Measurements from ENCODE around the gene NLRP12.
"Not testable (repeated sequence)": the region's sequence is repeated elsewhere in the genome, so short reads cannot be mapped to it uniquely, and the experiment has no call there.

The NLRP12 gene, protein sequence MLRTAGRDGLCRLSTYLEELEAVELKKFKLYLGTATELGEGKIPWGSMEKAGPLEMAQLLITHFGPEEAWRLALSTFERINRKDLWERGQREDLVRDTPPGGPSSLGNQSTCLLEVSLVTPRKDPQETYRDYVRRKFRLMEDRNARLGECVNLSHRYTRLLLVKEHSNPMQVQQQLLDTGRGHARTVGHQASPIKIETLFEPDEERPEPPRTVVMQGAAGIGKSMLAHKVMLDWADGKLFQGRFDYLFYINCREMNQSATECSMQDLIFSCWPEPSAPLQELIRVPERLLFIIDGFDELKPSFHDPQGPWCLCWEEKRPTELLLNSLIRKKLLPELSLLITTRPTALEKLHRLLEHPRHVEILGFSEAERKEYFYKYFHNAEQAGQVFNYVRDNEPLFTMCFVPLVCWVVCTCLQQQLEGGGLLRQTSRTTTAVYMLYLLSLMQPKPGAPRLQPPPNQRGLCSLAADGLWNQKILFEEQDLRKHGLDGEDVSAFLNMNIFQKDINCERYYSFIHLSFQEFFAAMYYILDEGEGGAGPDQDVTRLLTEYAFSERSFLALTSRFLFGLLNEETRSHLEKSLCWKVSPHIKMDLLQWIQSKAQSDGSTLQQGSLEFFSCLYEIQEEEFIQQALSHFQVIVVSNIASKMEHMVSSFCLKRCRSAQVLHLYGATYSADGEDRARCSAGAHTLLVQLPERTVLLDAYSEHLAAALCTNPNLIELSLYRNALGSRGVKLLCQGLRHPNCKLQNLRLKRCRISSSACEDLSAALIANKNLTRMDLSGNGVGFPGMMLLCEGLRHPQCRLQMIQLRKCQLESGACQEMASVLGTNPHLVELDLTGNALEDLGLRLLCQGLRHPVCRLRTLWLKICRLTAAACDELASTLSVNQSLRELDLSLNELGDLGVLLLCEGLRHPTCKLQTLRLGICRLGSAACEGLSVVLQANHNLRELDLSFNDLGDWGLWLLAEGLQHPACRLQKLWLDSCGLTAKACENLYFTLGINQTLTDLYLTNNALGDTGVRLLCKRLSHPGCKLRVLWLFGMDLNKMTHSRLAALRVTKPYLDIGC

GRCh38 chr19:53824134-53824611 lies at the start of gene NLRP12:
NLRP12 (minus strand) TSS chr19:53824314; CDS start chr19:53824174, 140 bp downstream.
- DNase-seq (ENCODE audit: low read depth): no peak

DNA sequence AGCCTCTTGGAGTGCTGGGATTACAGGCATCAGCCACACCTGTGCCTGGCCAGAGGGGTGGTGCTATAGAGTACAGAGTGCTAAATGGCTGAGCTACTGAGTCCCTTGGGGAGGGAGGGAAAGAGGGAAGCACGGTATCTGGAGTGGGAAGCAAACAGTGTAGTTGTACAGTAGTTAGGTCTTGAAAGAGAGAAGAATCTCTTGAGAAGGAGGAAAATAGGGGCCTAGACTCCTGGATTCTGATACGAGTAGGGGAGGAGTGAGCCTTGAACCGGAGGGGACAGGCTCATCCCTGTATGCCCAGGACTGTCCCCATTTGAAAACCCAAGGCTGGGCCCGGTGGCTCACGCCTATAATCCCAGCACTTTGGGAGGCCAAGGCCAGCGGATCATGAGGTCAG lies 48.6 kb upstream of the NLRP12 start:
- DNase-seq (ENCODE audit: low read depth): no peak

- DNase-seq (ENCODE audit: low read depth): no peak
These were observed 47.3 kb upstream of the NLRP12 start for GRCh38 chr19:53871454-53871853.

GRCh38 chr19:53870485-53870844 lies 46.4 kb upstream of the NLRP12 start:
- DNase-seq (ENCODE audit: low read depth): no peak

- DNase-seq (ENCODE audit: low read depth): not testable (repeated sequence)
These were observed 45.8 kb upstream of the NLRP12 start for GRCh38 chr19:53869805-53870484.

DNA sequence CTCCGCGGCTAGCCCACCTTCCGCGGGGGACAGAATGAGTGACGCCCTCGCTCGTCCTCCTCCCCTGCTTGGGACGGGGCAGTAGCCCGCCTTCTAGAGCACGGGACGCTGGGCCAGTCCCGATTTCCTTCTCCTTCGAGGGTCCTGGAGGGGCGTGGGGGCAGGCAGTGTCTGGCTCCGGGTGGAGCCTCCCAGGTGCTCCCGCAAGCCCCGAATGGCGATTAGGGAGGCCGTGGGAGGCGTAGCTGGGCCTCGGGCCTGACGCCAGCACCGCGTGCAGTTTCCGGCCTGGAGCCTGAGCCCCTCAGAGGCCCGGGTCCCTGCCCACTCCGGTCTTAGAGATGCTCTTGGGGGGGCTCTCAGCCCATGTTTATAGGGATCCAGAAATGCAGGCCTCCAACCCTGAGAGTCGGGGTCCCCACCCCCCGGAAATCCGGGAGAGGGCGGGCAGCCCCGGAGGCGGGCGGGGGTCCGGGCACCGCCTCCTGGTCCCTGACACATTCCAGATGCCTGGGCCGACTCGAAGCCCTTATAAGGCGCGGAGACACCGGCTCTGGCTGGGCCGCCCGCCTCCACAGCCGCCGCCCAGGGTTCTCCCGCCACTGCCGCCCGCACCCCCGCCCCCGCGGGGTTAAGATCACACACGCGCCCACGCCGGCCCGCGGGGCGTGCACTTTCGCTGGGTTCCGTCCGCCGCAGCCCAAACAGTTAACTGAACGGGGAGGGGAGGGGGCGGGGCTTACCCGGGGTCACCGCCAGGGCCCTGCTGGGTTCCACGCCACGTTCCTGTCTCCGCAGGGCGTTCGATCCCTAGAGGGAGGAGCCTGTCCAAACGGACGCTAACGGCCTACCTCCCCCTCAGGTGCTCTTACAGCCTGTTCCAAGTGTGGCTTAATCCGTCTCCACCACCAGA lies 45.0 kb upstream of the NLRP12 start:
- DNase-seq (ENCODE audit: low read depth): no peak

- no peak for DNase-seq (ENCODE audit: low read depth)
These were observed 44.2 kb upstream of the NLRP12 start for GRCh38 chr19:53868091-53868891.

- DNase-seq (ENCODE audit: low read depth): peak; percentile 95
These were observed 43.3 kb upstream of the NLRP12 start, which contains the start of gene MYADM for GRCh38 chr19:53867225-53868090. MYADM (plus strand) TSS chr19:53867883; CDS start chr19:53873530, 5,647 bp downstream.

DNA sequence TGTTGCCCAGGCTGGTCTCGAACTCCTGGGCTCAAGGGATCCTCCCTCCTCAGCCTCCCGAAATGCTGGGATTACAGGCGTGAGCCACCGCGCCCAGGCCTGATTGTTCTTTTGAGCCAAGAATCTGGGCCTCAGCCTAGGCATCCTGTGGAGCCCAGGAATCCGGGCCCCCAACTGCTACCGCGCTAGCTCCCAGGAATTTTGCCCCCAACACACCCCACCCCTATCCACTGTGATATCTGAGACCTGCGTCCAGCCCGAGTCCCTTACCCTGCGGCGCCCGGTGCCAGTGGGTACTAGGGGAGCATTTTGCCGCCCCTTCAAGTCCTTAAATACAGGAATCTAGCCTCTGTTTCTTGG lies 42.7 kb upstream of the NLRP12 start:
- DNase-seq (ENCODE audit: low read depth): no peak

GRCh38 chr19:53865918-53866864 lies 42.1 kb upstream of the NLRP12 start:
- DNase-seq (ENCODE audit: low read depth): no peak

DNA sequence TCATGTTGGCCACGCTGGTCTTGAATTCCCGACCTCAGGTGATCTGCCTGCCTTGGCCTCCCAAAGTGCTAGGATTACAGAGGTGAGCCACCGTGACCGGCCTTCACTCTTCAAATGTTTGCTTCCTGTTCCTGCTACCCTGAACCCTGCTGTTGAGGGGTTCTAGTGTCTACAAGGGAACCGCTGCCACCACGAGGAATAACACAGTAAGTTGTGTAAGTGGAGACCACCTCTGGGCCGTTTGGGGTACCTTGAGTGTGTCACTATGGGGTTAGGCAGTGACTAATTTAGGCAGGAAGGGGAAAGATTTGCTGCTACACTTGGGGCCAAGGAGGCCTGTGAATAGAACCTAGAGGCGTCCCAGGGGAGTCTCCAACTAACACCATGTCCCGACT lies 41.4 kb upstream of the NLRP12 start:
- DNase-seq (ENCODE audit: low read depth): no peak

GRCh38 chr19:53864308-53864836 lies 40.3 kb upstream of the NLRP12 start:
- DNase-seq (ENCODE audit: low read depth): no peak

- no peak for DNase-seq (ENCODE audit: low read depth)
These were observed 29.6 kb upstream of the NLRP12 start for GRCh38 chr19:53853707-53854106.

GRCh38 chr19:53849237-53849676 lies 25.1 kb upstream of the NLRP12 start:
- DNase-seq (ENCODE audit: low read depth): peak; percentile 76

DNA sequence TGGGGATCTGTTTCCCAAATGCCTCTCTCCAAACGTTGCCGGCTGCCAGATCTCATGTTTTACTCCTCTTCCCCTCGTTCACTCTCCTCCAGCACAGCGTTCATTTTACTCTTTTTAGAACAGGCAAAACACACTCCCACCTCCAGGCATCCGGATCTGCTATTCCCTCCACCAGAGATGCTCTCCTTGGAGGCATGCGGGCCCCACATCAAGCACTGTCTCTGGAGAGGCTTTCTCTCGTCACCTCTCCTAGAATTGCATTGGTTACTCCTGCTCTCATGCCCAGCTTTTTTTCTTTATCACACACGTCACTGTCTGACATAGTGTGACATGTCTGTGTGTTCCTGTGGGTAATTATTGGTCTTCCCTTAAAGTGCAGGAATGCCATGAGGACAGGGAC lies 23.4 kb upstream of the NLRP12 start:
- no peak for DNase-seq (ENCODE audit: low read depth)

DNA sequence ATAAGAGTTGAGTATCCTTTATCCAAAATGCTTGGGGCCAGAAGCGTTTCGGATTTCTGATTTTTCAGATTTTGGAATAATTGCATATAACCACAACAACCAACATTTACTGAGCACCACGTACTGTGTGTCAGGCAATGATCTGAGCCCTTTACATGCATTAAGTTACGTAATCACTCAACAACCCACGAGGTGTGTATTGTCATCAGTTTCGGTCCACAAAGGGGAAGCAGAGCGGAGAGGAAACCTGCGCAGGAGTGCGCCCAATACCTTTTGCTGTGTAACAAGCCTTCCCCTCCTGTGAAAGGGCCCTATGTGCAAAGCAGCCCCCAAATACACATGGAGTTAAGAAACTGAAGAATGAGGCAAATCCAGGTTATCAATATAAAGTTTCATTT lies 20.7 kb upstream of the NLRP12 start:
- DNase-seq (ENCODE audit: low read depth): no peak

DNA sequence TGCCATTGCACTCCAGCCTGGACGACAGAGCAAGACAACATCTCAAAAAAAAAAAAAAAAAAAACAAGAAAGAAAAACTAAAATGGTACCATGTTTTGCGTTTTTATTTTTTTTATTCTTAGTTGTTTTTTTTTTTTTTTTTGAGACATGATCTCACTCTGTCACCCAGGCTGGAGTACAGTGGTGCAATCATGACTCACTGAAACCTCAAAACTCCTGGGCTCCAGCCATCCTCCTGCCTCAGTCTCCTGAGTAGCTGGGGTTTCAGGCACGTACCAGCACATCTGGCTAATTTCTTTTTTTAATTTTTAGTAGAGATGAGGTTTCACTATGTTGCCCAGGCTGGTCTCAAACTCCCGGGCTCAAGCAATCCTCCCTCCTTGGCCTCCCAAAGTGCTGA lies 16.8 kb upstream of the NLRP12 start:
- peak; percentile 56 for DNase-seq (ENCODE audit: low read depth)

DNA sequence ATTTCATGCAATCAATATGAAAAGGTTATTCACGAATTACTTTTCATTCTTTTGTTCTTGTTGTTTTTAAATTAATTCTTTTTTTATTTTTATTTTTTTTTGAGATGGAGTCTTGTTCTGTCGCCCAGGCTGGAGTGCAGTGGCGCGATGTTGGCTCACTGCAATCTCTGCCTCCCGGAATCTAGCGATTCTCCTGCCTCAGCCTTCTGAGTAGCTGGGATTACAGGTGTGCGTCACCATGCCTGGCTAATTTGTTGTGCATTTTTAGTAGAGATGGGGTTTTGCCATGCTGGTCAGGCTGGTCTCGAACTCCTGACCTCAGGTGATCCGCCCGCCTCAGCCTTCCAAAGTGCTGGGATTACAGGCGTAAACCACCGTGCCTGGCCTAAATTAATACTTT lies 16.1 kb upstream of the NLRP12 start:
- not testable (repeated sequence) for DNase-seq (ENCODE audit: low read depth)
